IMR-90 (cell line): ENCODE data around the gene GGNBP2.

Experiments used
- CTCF ChIP-seq: conservative IDR thresholded peaks from 2 replicates; pipeline ENCODE4 v1.5.1; 2012; ENCODE audit warnings: mild to moderate bottlenecking, low read depth, low read length, improper control_type of control experiment
- RAD21 ChIP-seq: IDR thresholded peaks from 2 replicates; pipeline ENCODE4 v1.6.1; 2012; ENCODE audit warnings: low read length, improper control_type of control experiment

DNA sequence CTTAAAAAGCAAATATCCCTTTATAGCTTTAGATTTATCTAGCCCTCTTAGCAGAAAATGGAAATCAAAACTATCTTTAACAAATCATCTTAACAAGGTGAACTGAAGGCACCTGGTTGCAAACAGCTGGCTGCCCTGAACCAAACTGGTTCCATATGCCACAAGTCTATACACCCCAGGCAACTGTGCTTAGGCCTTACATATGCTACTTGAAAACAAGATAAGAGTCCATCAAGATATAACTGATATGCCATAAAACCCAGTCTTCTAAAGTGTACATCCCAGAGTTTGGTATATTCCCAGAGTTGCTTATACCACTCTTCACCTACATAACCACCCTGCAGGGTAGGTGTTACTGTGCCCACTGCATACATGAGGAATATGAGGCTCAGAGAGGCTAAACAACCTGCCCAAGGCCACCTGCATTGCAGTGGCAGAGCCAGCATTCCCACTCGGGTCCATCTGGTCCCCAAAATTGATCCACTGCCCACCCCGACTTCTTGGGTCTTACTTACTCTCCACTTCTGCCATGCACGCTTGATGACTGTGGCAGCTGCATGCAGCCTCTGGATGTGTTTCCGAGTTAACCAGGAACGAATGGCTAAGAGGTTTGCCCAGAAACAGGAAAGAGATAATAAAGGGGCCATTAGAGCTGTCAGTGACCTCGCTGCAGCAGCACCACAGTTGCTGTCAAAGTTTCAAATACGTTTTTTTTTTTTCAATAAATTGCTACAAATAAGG, 46.0 kb upstream of the GGNBP2 start:
- TF ChIP-seq CTCF (no peak), RAD21 (no peak)
